GM18867 (cell line): Measurements from ENCODE around the gene IL21.
"Not testable (repeated sequence)": the region's sequence is repeated elsewhere in the genome, so short reads cannot be mapped to it uniquely, and the experiment has no call there.

Source experiments
- ATAC-seq: cut with Tn5 transposase; IDR thresholded peaks from one replicate; pipeline ENCODE4 v1.9.1; 2021; ENCODE audit warnings: mild to moderate bottlenecking, moderate library complexity; ENCODE audit not compliant: unreplicated experiment

The IL21 gene

GRCh38 chr4:122621016-122621507 lies at the start of gene IL21:
TSS of gene IL21 (minus strand) at chr4:122621066. CDS start at chr4:122621011, 55 bp downstream.
- ATAC-seq, result no peak

- ATAC-seq, result no peak
Observed at GRCh38 chr4:122669911-122670738, 49.3 kb upstream of the IL21 start.

- ATAC-seq, result no peak
Observed at GRCh38 chr4:122668241-122668640, 47.4 kb upstream of the IL21 start.

- ATAC-seq, result no peak
Observed at GRCh38 chr4:122666527-122667245, 45.8 kb upstream of the IL21 start.

GRCh38 chr4:122665161-122665929 lies 44.5 kb upstream of the IL21 start:
- no peak for ATAC-seq

- no peak for ATAC-seq
Observed at GRCh38 chr4:122663814-122664610, 43.1 kb upstream of the IL21 start.

GRCh38 chr4:122663291-122663690 lies 42.4 kb upstream of the IL21 start:
- ATAC-seq, result no peak

- ATAC-seq, result no peak
Observed at GRCh38 chr4:122662701-122663100, 41.8 kb upstream of the IL21 start.

GRCh38 chr4:122661176-122662160 lies 40.6 kb upstream of the IL21 start:
- ATAC-seq, result no peak

- peak; percentile 96 for ATAC-seq
Observed at GRCh38 chr4:122658818-122659295, 38.0 kb upstream of the IL21 start.

GRCh38 chr4:122658377-122658776 lies 37.5 kb upstream of the IL21 start:
- no peak for ATAC-seq

- ATAC-seq, result no peak
Observed at GRCh38 chr4:122657553-122657952, 36.7 kb upstream of the IL21 start.

- not testable (repeated sequence) for ATAC-seq
Observed at GRCh38 chr4:122656583-122656982, 35.7 kb upstream of the IL21 start.

- ATAC-seq, result peak; percentile 62
Observed at GRCh38 chr4:122652379-122652778, 31.5 kb upstream of the IL21 start.

- no peak for ATAC-seq
Observed at GRCh38 chr4:122650148-122650547, 29.3 kb upstream of the IL21 start.

- ATAC-seq, result no peak
Observed at GRCh38 chr4:122647656-122648055, 26.8 kb upstream of the IL21 start.

- peak; percentile 74 for ATAC-seq
Observed at GRCh38 chr4:122643257-122643656, 22.4 kb upstream of the IL21 start.

GRCh38 chr4:122639181-122639580 lies 18.3 kb upstream of the IL21 start:
- no peak for ATAC-seq

- peak; percentile 68 for ATAC-seq
Observed at GRCh38 chr4:122636697-122637096, 15.8 kb upstream of the IL21 start.
